ENCODE measurements around the gene KCNMB2. TPM values are rescaled to one million over a fixed set of nuclear protein-coding genes. Genes with fewer than 3 reads are reported as not detected.
"Not testable (repeated sequence)": the region's sequence is repeated elsewhere in the genome, so short reads cannot be mapped to it uniquely, and the experiment has no call there.

KCNMB2 gene
- total RNA-seq, 5 donors from 2014 or later (not counting 1 experiment from before 2014, with no cell fraction given): not detected

DNA sequence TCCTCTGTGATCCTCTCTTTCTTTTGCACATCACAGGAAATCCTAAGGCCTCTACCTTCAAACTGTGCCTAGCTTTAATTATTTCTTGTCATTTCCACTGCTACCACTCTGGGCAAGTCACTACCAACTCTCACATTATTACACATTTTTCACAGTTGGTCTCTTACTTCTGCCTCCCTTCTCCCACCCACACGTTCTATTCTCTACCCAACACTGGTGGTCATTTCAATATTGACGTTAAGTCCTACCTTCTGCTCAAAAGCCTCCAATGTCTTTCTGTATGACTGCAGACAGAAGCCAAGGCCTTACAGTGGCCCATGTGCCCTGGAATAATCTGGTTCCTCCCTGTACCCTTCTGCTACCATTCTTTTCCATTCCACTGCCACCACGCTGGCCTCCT, 3.9 kb downstream of the KCNMB2 start:
- no peaks in the 10 kb centered on the region for H3K9me3 Mint-ChIP-seq
- peaks cover 6 to 11% (median 10%) of the 10 kb centered on the region in 3 donors for H3K4me1 Mint-ChIP-seq
- H3K4me3 Mint-ChIP-seq: no peak overlapping the region
- H3K36me3 ChIP-seq (ENCODE audit: control insufficient read depth in 2 of 2, extremely low read depth in 1 of 2, insufficient read depth in 1 of 2, low read length in 1 of 2): no peaks in the 10 kb centered on the region
- DNase-seq (no peak), ATAC-seq (replicated peaks in 1 of 4) (no peak)
- H3K4me3 ChIP-seq (ENCODE audit: control insufficient read depth in 1 of 2, extremely low read depth in 1 of 2, low read length in 1 of 2): no peak overlapping the region
- H3K27ac ChIP-seq (ENCODE audit: low read length): no peak overlapping the region
- peaks cover 3 to 5% of the 10 kb centered on the region in 2 experiments for H3K27me3 ChIP-seq (replicated peaks in 1 of 2; ENCODE audit: control insufficient read depth in 2 of 2, extremely low read depth in 1 of 2, insufficient read depth in 2 of 2, low read length in 1 of 2)
- H3K9me3 ChIP-seq: no peaks in the 10 kb centered on the region
- CTCF ChIA-PET: no interaction called here
- H3K36me3 Mint-ChIP-seq: no peaks in the 10 kb centered on the region
- POLR2A ChIA-PET: no interaction called here
- WGBS (ENCODE audit: insufficient coverage): 69% methylated on average over 3 of the region's 3 CpGs
- H3K27me3 Mint-ChIP-seq: peaks cover 37 to 44% of the 10 kb centered on the region in 2 donors
- H3K27ac Mint-ChIP-seq: no peak overlapping the region
- H3K4me1 ChIP-seq (ENCODE audit: control insufficient read depth in 1 of 2, extremely low read depth in 1 of 2, insufficient read depth in 2 of 2, low read length in 2 of 2): no peaks in the 10 kb centered on the region

DNA sequence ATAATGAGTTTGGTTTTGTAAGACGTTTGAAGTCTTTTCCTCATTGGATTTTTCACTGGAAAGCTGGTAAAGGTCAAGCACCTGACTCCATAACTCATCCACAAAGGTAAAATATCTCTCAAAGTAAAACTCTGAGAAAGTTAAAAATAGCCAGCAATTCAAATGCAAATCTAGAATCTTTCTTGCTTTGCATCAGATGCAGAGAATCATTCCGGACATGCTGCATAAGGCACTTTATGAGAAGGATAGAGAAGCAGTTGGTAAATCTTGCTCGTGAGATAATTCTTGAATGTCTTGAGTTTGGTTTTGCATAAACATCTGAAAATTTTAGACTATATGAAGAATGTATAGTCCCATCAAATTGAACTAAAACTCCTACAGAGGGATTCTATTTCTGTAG, 9.1 kb downstream of the KCNMB2 start:
- WGBS (ENCODE audit: insufficient coverage): no CpG with 5 or more reads among the region's 3 CpGs
- H3K4me1 Mint-ChIP-seq: no peaks in the 10 kb centered on the region
- H3K27me3 ChIP-seq (replicated peaks in 1 of 2; ENCODE audit: control insufficient read depth in 2 of 2, extremely low read depth in 1 of 2, insufficient read depth in 2 of 2, low read length in 1 of 2): no peaks in the 10 kb centered on the region

DNA sequence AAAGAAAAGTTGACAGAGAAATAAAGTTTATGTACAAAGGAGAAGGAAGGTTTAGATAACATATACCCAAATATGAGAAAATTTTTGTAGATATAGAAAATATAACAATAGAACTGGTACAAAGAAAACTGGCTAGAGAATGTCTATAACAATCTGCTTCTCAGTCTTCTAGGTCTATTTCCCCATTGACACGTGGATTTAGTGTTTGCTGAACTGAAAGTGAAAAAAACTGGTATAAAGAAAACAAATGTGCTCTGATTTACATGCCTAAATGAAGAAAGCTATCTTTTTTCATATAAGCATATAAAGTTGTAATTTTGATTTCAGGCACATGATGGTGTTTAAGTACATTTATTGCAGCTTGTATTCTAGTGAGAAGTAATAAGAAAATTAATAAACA, 9.8 kb downstream of the KCNMB2 start:
- Mint-ChIP-seq H3K36me3 (no peaks in the 10 kb centered on the region), H3K27me3 (peaks cover 4 to 7% of the 10 kb centered on the region in 2 donors), H3K27ac (no peak overlapping the region), H3K4me3 (no peak overlapping the region), H3K4me1 (no peaks in the 10 kb centered on the region), H3K9me3 (no peaks in the 10 kb centered on the region)
- ChIA-PET CTCF (no interaction called here), POLR2A (no interaction called here)
- Histone ChIP-seq H3K4me3 (ENCODE audit: control insufficient read depth in 1 of 2, extremely low read depth in 1 of 2, low read length in 1 of 2) (no peak overlapping the region), H3K27ac (ENCODE audit: low read length) (no peak overlapping the region), H3K36me3 (ENCODE audit: control insufficient read depth in 2 of 2, extremely low read depth in 1 of 2, insufficient read depth in 1 of 2, low read length in 1 of 2) (no peaks in the 10 kb centered on the region), H3K4me1 (ENCODE audit: control insufficient read depth in 1 of 2, extremely low read depth in 1 of 2, insufficient read depth in 2 of 2, low read length in 2 of 2) (no peaks in the 10 kb centered on the region), H3K9me3 (no peaks in the 10 kb centered on the region), H3K27me3 (replicated peaks in 1 of 2; ENCODE audit: control insufficient read depth in 2 of 2, extremely low read depth in 1 of 2, insufficient read depth in 2 of 2, low read length in 1 of 2) (no peaks in the 10 kb centered on the region)
- DNase-seq (no peak), ATAC-seq (replicated peaks in 1 of 4) (no peak)
- WGBS (ENCODE audit: insufficient coverage): no CpG with 5 or more reads among the region's 1 CpG

More for the DNA sequence above, 9.1 kb downstream of the KCNMB2 start:
- Mint-ChIP-seq H3K36me3 (no peaks in the 10 kb centered on the region), H3K9me3 (no peaks in the 10 kb centered on the region), H3K4me3 (no peak overlapping the region), H3K27me3 (peaks cover 8 to 12% of the 10 kb centered on the region in 2 donors), H3K27ac (no peak overlapping the region)
- Histone ChIP-seq H3K9me3 (no peaks in the 10 kb centered on the region), H3K36me3 (ENCODE audit: control insufficient read depth in 2 of 2, extremely low read depth in 1 of 2, insufficient read depth in 1 of 2, low read length in 1 of 2) (no peaks in the 10 kb centered on the region), H3K27ac (ENCODE audit: low read length) (no peak overlapping the region), H3K4me3 (ENCODE audit: control insufficient read depth in 1 of 2, extremely low read depth in 1 of 2, low read length in 1 of 2) (no peak overlapping the region), H3K4me1 (ENCODE audit: control insufficient read depth in 1 of 2, extremely low read depth in 1 of 2, insufficient read depth in 2 of 2, low read length in 2 of 2) (no peaks in the 10 kb centered on the region)
- POLR2A ChIA-PET: no interaction called here
- ATAC-seq (replicated peaks in 1 of 4) (no peak), DNase-seq (no peak)
- CTCF ChIA-PET: no interaction called here

DNA sequence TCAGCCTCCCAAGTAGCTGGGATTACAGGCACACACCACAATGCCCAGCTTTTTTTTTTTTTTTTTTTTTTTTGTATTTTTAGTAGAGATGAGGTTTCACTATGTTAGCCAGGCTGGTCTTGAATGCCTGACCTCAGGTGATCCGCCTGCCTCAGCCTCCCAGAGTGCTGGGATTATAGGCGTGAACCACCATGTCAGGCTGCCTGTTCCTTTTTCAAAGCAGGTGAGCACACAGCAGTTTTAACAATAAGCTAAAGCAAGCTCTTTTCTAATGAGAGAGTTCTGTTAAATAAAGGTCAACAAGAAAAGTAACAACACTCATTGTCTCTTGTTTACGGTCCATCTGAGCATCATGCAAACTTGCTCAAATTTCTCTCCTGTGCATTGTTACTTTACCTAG, 13.2 kb downstream of the KCNMB2 start:
- H3K4me3 ChIP-seq (ENCODE audit: control insufficient read depth in 1 of 2, extremely low read depth in 1 of 2, low read length in 1 of 2); H3K36me3 ChIP-seq (ENCODE audit: control insufficient read depth in 2 of 2, extremely low read depth in 1 of 2, insufficient read depth in 1 of 2, low read length in 1 of 2); DNase-seq; H3K36me3 Mint-ChIP-seq; H3K27ac Mint-ChIP-seq; H3K4me1 Mint-ChIP-seq; H3K27me3 ChIP-seq (replicated peaks in 1 of 2; ENCODE audit: control insufficient read depth in 2 of 2, extremely low read depth in 1 of 2, insufficient read depth in 2 of 2, low read length in 1 of 2); H3K27me3 Mint-ChIP-seq; ATAC-seq (replicated peaks in 1 of 4); H3K4me3 Mint-ChIP-seq; H3K9me3 Mint-ChIP-seq; POLR2A ChIA-PET; H3K4me1 ChIP-seq (ENCODE audit: control insufficient read depth in 1 of 2, extremely low read depth in 1 of 2, insufficient read depth in 2 of 2, low read length in 2 of 2); H3K9me3 ChIP-seq; CTCF ChIA-PET; H3K27ac ChIP-seq (ENCODE audit: low read length): not testable (repeated sequence)
- 68% methylated on average over 2 of the region's 3 CpGs for WGBS (ENCODE audit: insufficient coverage)

DNA sequence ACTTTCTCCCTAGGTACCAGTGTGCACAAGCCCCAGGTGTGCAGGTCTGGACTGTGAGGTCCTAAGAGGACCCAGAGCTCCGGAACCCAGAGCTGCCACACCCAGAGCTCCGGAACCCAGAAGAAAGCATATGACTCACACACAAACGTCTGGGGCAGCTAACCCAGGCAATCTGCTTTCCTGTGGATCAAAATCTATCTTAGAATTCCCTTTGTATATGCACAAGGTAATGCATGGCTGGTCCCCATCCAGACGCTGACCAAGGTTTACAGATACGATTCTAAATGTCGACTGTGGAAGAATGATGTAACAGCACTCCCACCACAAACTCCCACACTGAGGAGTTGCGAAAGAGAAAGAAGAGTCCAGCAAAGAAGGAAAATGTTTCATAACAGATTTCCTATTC, 15.7 kb downstream of the KCNMB2 start:
- H3K27me3 ChIP-seq (replicated peaks in 1 of 2; ENCODE audit: control insufficient read depth in 2 of 2, extremely low read depth in 1 of 2, insufficient read depth in 2 of 2, low read length in 1 of 2): peaks cover 0 to 2% of the 10 kb centered on the region in 2 experiments
- DNase-seq (no peak), ATAC-seq (replicated peaks in 1 of 4) (no peak)
- H3K27ac ChIP-seq (ENCODE audit: low read length): no peak overlapping the region
- 85% methylated on average over 4 of the region's 7 CpGs for WGBS (ENCODE audit: insufficient coverage)
- Mint-ChIP-seq H3K4me3 (no peak overlapping the region), H3K27ac (no peak overlapping the region), H3K27me3 (no peaks in the 10 kb centered on the region), H3K9me3 (no peaks in the 10 kb centered on the region), H3K4me1 (no peaks in the 10 kb centered on the region), H3K36me3 (no peaks in the 10 kb centered on the region)
- H3K9me3 ChIP-seq: no peaks in the 10 kb centered on the region
- CTCF ChIA-PET: no interaction called here
- POLR2A ChIA-PET: no interaction called here
- H3K36me3 ChIP-seq (ENCODE audit: control insufficient read depth in 2 of 2, extremely low read depth in 1 of 2, insufficient read depth in 1 of 2, low read length in 1 of 2): no peaks in the 10 kb centered on the region
- no peak overlapping the region for H3K4me3 ChIP-seq (ENCODE audit: control insufficient read depth in 1 of 2, extremely low read depth in 1 of 2, low read length in 1 of 2)
- no peaks in the 10 kb centered on the region for H3K4me1 ChIP-seq (ENCODE audit: control insufficient read depth in 1 of 2, extremely low read depth in 1 of 2, insufficient read depth in 2 of 2, low read length in 2 of 2)

DNA sequence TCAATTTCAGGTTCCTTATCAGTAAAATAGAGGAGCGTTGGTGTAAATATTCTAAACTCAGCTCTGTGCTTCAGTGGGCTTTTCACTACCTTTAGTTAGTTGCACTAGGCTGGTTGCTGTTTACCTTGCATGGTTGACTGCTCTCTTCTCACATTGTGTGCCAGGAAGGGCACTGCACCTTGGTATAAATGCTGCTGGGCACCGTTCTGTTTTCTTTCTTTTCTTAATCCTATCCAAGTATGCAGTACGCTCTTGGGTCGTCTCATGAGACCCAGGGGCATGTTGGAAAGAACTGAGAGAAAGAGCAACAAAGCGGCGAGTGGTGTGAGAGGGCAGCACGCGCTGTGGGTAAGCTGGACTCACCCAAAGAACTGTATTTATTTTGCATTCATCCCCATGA, 22.4 kb downstream of the KCNMB2 start:
- Histone ChIP-seq H3K27me3 (replicated peaks in 1 of 2; ENCODE audit: control insufficient read depth in 2 of 2, extremely low read depth in 1 of 2, insufficient read depth in 2 of 2, low read length in 1 of 2) (no peaks in the 10 kb centered on the region), H3K27ac (ENCODE audit: low read length) (no peak overlapping the region), H3K9me3 (no peaks in the 10 kb centered on the region), H3K4me1 (ENCODE audit: control insufficient read depth in 1 of 2, extremely low read depth in 1 of 2, insufficient read depth in 2 of 2, low read length in 2 of 2) (no peaks in the 10 kb centered on the region), H3K4me3 (ENCODE audit: control insufficient read depth in 1 of 2, extremely low read depth in 1 of 2, low read length in 1 of 2) (no peak overlapping the region), H3K36me3 (ENCODE audit: control insufficient read depth in 2 of 2, extremely low read depth in 1 of 2, insufficient read depth in 1 of 2, low read length in 1 of 2) (no peaks in the 10 kb centered on the region)
- POLR2A ChIA-PET: no interaction called here
- CTCF ChIA-PET: no interaction called here
- Mint-ChIP-seq H3K27me3 (peaks cover 0 to 2% of the 10 kb centered on the region in 2 donors), H3K9me3 (no peaks in the 10 kb centered on the region), H3K36me3 (no peaks in the 10 kb centered on the region), H3K27ac (no peak overlapping the region), H3K4me3 (no peak overlapping the region), H3K4me1 (no peaks in the 10 kb centered on the region)
- WGBS (ENCODE audit: insufficient coverage): no CpG with 5 or more reads among the region's 8 CpGs
- ATAC-seq (replicated peaks in 1 of 4) (no peak), DNase-seq (no peak)

DNA sequence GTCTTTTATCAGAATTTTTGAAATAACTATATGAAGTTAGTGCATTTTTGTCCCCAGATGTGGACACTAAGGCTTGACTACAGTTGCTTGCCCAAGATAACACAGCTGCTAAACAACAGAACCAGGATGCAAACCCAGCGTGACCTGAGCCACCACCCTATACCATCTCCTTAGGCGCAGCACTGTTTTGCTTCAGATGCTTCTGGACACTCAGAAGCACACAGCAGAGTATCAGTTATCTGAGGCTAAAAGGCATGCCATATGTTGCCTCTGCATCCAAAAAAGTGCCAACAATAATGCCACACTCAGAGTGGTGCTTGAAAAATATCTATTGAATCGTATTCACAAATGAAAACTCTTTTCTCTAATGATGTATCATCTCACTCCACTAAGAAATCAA, 24.5 kb downstream of the KCNMB2 start:
- no peaks in the 10 kb centered on the region for H3K4me1 Mint-ChIP-seq
- H3K9me3 Mint-ChIP-seq: no peaks in the 10 kb centered on the region
- Histone ChIP-seq H3K4me1 (ENCODE audit: control insufficient read depth in 1 of 2, extremely low read depth in 1 of 2, insufficient read depth in 2 of 2, low read length in 2 of 2) (no peaks in the 10 kb centered on the region), H3K36me3 (ENCODE audit: control insufficient read depth in 2 of 2, extremely low read depth in 1 of 2, insufficient read depth in 1 of 2, low read length in 1 of 2) (no peaks in the 10 kb centered on the region), H3K4me3 (ENCODE audit: control insufficient read depth in 1 of 2, extremely low read depth in 1 of 2, low read length in 1 of 2) (no peak overlapping the region), H3K27me3 (replicated peaks in 1 of 2; ENCODE audit: control insufficient read depth in 2 of 2, extremely low read depth in 1 of 2, insufficient read depth in 2 of 2, low read length in 1 of 2) (no peaks in the 10 kb centered on the region), H3K27ac (ENCODE audit: low read length) (no peak overlapping the region), H3K9me3 (no peaks in the 10 kb centered on the region)
- H3K27me3 Mint-ChIP-seq: peaks cover 0 to 2% of the 10 kb centered on the region in 2 donors
- DNase-seq: no peak
- no peaks in the 10 kb centered on the region for H3K36me3 Mint-ChIP-seq
- POLR2A ChIA-PET: interaction anchor here in 1 of 2 donors (0.7 kb wide), 1 partner anchor 251 kb away, joined by 3 read pairs; no protein-coding TSS in a partner anchor
- CTCF ChIA-PET: no interaction called here
- H3K27ac Mint-ChIP-seq: no peak overlapping the region
- H3K4me3 Mint-ChIP-seq: no peak overlapping the region
- ATAC-seq (replicated peaks in 1 of 4): no peak
- WGBS (ENCODE audit: insufficient coverage): no CpG with 5 or more reads among the region's 3 CpGs
